GM23248 (cell line): ENCODE data around the gene EHMT1.

Source experiments
- EZH2 ChIP-seq: fragments of 200-600 bp; sonication (generic); IDR thresholded peaks from 2 replicates; pipeline ENCODE4 v1.6.1; 2018; ENCODE audit warnings: antibody characterized with exemption, mild to moderate bottlenecking; ENCODE audit not compliant: insufficient read depth, poor library complexity, severe bottlenecking
- EZH2phosphoT487 ChIP-seq: fragments of 200-600 bp; sonication (generic); IDR thresholded peaks from 2 replicates; pipeline ENCODE4 v1.6.1; 2018; ENCODE audit warnings: antibody characterized with exemption, moderate library complexity, mild to moderate bottlenecking, low read depth; ENCODE audit not compliant: insufficient read depth

GRCh38 chr9:137710704-137711103 lies 91.9 kb downstream of the EHMT1 start:
- TF ChIP-seq EZH2phosphoT487, result no peak
- no peak for TF ChIP-seq EZH2
